DMS153 treated with DMSO at 0.1 percent for 48 hours (cell line): ENCODE results near the gene ISCU.
A peak's percentile ranks its signal among the peaks of the same experiment; 100 is the strongest.
"Not testable (repeated sequence)": the region's sequence is repeated elsewhere in the genome, so short reads cannot be mapped to it uniquely, and the experiment has no call there.

Experiments used
- DNase-seq: peaks from one replicate; lab custom pipeline; 2025; ENCODE audit not compliant: unreplicated experiment; lab: John Stamatoyannopoulos, UW

The ISCU gene

GRCh38 chr12:108542320-108542719, 20.1 kb upstream of the ISCU start:
- no peak for DNase-seq

- DNase-seq = no peak
Measured at GRCh38 chr12:108543652-108544051, 18.7 kb upstream of the ISCU start.

GRCh38 chr12:108547686-108548085, 14.7 kb upstream of the ISCU start:
- no peak for DNase-seq

DNA sequence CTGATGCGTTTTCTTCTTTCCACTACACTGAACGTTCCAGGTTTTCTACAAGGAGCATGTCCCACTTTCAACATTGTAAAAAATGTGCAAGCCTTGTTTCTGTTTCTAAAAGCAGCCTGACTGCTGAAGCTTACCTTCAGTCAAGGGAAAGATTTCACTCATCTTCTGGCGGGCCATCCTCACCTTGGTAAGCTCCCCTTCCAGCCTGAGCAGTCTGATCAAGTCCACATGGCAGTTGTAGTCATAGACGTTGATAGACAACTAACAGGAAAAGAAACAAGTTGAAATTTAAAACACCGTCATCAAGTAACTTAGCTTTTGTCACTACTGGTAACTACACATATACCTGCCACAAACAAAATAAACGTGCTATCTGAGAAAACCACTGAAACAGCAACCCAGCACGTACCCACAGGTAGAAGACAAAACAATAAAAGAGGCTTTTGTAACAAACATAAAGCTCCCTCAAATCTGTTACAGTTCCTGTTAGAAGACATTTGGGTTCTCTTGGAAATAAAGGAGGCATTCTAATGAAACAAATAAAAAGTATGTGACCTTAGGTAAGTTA, 13.4 kb upstream of the ISCU start:
- no peak for DNase-seq

DNA sequence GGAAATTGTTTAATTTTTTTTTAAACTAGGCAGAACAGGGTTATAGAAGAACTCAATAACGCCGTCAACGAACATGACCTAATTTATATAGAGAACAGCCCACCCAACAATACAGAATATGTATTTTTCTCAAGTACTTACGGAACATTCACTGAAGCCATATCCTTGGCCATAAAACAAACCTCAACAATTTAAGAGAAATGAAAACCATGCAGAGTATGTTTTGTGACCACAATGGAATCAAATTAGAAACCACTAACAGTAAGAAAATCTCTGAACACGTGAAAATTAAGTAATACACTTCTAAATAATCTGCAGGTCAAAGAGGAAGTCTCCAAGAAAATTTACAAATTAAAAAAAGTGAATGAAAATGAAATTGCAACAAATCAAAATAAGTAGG, 10.9 kb upstream of the ISCU start:
- DNase-seq = no peak

GRCh38 chr12:108553799-108554198, 8.6 kb upstream of the ISCU start:
- no peak for DNase-seq

DNA sequence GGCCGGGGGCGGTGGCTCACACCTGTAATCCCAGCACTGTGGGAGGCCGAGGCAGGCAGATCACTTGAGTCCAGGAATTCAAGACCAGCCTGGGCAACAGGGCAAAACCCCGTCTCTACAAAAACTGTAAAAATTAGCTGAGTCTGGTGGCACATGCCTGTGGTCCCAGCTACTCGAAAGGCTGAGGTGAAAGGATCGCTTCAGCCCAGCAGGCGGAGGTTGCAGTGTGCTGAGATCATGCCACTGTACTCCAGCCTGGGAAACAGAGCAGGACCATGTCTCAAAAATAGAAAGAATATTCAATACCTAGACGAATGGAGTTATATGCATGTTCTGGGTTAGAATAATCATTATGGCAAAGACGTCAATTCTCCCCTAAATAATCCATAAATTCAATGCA, 7.0 kb upstream of the ISCU start:
- not testable (repeated sequence) for DNase-seq

GRCh38 chr12:108559007-108559655, 3.3 kb upstream of the ISCU start:
- no peak for DNase-seq

DNA sequence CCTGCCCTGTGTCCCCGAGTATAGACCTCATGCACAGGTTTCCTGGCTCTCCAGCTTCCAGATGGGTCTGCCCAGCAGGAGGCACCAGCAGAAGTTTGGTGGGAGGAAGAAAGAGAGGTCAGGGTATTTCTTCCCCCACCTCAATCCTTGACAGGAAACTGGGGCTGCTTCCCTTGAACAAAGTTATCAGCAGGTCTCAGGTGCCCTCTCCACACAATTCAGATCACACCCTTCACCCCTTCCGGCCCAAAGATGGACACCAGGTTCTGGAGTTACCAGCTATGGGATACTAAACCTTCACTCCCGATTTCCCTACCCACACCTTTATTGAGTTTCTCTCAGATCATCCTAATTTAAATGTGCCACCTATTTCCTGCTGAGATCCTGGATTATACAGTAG, 2.6 kb upstream of the ISCU start:
- no peak for DNase-seq

DNA sequence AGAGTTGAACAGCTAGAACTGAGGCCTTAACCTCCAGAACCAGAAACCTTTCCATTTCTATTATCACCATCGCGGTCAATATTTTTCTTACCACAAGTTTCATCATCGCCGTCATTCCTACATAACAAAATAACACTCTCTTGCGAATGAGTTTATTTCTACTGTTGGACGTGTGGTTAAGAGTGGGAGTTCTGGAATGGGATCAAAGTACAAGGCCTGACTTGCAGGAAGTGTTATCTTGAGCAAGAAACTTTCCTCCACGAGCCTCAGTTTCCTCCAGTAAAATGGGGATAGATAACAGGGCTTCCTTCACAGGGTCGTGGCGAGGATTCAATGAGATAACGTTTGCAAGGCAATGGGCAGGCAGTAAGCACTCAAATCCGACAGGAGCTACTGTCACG, 2.1 kb upstream of the ISCU start:
- DNase-seq = no peak

DNA sequence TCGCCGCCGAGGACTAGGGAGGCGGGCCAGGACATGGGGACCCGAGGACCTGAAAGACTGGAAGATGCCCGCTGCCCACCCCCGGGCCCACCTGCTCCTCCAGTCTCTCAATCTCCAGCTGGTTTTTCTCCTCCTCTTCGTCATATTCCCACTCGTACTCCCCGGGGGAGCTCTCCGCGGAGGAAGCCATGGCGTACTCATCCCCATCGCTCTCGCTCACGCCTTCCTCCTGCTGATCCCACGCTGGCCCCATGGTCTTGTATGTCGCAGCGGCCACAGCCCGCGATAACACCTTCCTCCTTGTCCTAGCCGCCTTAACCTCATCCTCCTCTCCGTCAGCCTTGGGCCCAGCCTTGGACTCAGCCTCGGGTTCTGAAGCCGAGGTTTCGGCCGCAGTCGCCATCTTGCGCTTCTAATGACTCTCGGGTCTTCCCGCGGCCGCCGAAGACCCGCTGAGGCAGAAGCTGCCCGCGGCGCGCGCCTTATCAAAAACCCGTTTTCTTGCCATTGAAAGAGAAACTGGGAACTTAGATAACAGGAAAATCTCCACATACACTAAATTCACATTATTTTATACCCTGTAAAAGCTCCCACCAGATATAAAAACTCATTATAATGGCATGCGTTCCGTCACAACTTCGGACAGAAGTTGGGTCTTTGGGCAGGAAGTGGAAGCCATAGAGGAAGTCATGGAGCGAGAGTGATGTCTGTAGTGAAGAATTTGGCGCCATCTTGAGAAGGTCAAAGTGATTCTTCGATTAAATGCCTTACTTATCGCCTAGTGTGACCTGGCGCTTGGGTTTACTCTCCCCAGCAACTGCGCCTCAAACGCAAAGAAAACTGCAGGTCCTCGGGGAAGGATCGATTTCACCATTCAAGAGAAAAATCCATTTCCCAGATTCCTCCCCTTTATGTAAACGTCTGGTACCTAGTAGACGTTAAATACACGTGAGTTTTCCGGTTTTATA, 1.4 kb upstream of the ISCU start, which contains the start of gene SART3:
Gene SART3, minus strand, starts transcription at position 422 of the 968 bp plus-strand sequence. Its CDS starts 19 bp downstream, at position 403.
- peak; percentile 86 for DNase-seq

DNA sequence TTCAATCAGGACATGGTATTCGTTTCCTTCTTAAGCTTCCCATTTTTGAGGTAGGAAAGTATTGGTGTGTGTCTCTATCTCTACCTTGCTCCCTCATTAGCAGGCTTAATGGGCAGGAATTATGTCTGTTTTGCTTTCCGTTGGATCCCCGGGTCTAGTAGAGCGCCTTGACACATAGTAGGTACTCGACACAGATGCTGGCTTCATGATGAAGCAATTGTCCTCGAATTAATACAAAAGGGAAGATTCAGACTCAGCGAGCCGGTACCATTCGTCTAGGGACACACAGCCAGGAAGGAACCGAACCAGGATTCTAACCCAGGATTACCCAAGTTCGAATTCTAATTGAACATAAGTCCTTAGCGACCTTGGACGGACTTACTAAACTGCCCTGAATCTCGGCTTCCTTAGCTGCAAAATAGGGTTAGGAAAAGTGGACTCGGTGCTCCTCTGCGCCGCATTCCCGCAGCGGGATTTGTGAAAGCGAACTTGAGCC, 496 bp upstream of the ISCU start:
- no peak for DNase-seq

DNA sequence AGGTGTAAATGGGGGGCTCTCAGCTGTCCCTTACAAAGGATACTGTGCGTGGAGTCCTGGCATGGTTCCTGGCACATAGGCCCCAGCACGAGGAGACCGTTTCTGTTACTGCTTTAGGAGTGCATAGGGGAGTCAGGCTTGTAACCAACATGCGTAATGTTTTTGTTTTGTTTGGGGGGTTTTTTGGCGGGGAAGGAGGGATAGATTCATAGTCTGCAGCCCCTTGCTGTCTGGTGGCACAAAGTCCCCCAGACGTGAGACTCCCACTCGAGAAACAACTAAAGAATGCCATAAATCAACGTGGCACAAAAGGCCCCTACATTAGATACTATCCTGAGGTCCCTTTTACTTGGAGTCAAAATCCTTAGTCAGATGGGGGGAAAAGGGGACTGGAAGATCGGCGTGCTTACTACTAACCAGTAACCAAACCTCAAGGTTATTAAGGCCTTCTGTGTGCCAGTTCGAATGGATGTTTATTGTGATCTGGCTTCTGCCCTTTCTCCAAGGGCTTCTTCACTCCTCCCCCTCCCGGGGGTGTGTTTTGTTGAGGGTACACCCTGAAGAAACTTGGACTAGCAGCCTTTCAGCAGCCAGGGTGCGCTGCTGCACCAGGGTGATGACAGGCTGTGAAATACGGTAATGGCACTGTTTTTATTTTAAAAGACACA, 874 bp downstream of the ISCU start:
- peak; percentile 73 for DNase-seq

- DNase-seq = no peak
Measured at GRCh38 chr12:108563804-108564151, 1.4 kb downstream of the ISCU start.

DNA sequence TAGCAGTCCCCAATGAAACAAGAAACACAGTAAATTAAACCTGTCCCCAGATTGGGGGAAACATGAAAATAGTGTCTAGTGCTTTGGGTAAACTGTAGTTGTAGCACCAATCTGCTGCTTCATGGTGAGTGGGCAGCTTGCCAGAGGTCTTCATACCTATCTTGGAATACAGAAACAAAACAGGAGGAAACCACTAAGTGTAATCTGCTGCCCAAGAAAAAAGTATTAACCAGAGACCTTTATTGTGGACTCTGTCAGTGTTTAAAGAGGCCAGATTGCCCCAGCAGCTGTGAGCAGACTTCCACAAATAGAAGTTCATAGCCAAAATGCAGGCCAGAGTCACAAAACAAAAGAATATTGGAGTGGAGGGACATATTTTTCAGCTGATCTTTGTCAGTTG, 2.3 kb downstream of the ISCU start:
- no peak for DNase-seq

- no peak for DNase-seq
Measured at GRCh38 chr12:108565146-108565545, 2.8 kb downstream of the ISCU start.

- peak; percentile 95 for DNase-seq
Measured at GRCh38 chr12:108565976-108566375, 3.6 kb downstream of the ISCU start.

- no peak for DNase-seq
Measured at GRCh38 chr12:108566452-108566851, 4.1 kb downstream of the ISCU start.

- no peak for DNase-seq
Measured at GRCh38 chr12:108567406-108568337, 5.3 kb downstream of the ISCU start.
